Measurements from ENCODE around the gene DIRAS1. TPM values are rescaled to one million over a fixed set of nuclear protein-coding genes. Genes with fewer than 3 reads are reported as not detected.

The DIRAS1 gene
- total RNA-seq, 1 experiment from 2014 or later: 0.17 TPM

DNA sequence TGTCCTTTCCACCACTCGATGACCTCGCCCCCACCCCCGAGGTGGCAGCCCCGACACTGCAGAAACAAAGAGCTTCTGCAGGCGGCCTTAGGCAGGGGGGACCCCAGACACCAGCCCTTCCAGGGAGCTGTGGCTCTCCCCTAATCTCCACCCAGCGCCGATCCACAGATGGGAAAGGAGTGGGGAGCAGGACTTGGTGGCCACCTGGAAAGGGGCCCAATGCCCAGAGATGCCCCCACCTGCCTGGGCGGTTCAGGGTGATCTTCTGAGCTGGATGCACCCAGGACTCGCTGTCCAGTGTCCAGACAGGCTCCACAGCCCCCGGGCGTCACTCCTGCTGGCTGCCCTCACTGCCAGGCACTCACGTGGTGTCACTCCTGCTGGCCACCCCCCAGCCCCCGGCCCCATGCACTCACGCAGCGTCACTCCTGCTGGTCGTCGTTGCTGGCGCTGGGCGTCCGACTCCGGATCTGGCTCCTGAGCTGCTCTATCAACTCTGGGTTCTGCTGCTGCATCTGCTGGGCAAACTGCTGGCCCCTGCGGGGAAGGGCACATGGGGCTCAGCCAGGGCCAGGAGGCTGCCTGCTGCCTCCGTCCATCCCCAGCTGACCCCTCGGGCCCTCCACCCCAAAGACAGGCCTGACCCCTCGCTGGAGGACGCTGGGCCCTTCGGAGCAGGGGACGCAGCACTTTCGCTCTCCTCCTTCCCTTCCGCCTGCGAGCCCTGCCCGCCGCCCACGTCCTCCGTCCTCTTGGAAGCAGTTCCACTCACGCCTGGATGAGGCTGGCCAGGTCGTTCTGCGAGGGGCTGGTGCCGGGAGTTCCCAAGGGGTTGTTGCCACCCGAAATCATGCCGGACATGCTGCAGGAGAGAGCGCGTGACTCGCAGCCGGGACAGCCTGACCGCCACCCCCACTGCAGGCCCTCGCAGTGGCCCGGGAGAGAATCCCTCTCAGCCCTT is 36.0 kb upstream of the DIRAS1 start:
- DNase-seq (ENCODE audit: low read depth): no peak
- in situ Hi-C loops (cut with HindIII; ENCODE audit: low pct_unique_long_range_greater_than_20kb, low sequenced_read_pairs): no loop called here

DNA sequence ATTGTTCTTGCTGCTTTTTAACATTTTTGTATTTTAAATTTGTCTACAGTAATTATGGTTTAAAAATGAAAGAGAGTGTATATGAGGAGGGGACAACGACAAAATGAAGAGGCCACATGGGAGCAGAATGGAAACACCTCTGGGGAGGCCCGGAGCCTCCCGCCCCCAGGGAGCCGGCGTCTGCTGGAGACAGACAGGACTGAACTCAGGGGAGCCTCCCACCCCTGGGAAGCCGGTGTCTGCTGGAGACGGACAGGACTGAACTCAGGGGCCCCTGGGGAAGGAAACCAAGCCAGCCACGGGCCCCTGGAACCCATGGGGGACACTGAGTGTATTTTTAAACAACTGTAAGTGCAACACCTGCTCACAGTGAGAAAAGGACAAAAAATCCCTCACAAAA is 35.3 kb upstream of the DIRAS1 start:
- no peak for DNase-seq (ENCODE audit: low read depth)
- in situ Hi-C loops (cut with HindIII; ENCODE audit: low pct_unique_long_range_greater_than_20kb, low sequenced_read_pairs): no loop called here

DNA sequence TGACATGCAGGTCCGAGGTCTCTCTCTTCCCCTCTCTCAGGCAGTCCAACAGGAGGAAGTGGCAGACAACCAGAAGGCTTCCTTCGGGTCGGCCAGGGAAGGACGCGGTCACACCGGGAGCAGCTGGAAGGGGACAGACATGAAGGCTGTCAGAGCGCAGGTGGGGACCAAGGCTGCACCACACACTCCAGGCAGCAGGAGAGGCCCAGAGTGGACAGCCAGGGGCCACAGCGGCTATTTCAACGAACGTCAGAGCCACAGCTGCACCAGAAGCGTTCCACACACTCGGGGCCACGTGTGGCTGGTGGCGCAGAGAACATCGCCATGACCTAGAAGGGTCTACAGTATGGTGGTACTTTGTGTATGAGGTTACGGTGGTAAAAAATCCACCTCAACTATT is 34.6 kb upstream of the DIRAS1 start:
- in situ Hi-C loops (cut with HindIII; ENCODE audit: low pct_unique_long_range_greater_than_20kb, low sequenced_read_pairs): no loop called here
- DNase-seq (ENCODE audit: low read depth): no peak

DNA sequence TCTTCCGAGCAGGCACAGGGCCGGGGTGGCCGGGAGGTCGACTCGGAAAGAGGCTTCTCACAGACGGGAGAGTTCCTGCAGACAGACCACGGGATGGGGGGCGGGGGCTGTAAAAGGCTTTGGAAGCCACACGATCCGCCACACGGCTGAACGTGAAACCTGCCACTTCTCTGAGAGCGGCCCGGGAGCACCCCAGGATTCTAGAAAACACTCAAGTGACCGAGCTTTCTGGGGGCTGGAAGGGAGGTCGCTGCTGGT is 34.2 kb upstream of the DIRAS1 start:
- no peak for DNase-seq (ENCODE audit: low read depth)
- in situ Hi-C loops (cut with HindIII; ENCODE audit: low pct_unique_long_range_greater_than_20kb, low sequenced_read_pairs): no loop called here

DNA sequence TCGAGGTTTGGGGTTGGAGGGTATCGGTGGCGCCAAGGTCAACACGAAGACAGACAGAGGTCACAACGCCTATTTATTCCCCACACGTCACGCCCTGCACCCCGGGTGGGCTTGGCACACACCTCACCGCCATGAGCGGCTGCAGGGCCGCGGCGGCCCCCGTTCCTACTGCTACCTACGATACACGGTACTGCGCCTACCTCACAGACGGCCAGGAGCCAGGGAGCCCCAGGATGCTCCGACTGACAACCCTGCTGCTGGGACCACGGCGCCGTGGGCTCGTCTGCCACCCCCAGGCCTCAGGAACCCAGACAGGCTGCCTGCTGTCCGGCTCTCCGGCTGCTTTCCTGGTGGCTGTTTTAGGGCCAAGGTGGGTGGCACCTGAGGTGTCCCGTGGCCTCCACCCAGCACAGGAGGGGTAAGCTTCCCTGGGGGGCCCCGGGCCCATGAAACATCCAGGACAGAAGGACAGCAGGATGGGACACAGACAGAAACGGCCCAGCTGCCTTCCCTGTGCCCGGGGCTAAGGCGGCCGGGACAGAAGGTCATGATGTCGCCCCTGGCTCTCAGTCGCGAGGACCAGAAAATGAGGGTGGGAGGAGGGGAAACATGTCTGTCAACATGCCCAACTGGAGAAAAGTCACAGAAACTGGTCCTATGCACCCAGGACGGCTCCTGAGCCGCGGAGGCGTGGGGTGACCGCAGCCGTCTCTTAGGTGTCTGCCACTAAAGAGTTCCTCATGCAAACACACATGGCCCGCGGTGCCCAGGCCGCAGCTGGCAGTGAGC is 33.7 kb upstream of the DIRAS1 start:
- in situ Hi-C loops (cut with HindIII; ENCODE audit: low pct_unique_long_range_greater_than_20kb, low sequenced_read_pairs): no loop called here
- no peak for DNase-seq (ENCODE audit: low read depth)

DNA sequence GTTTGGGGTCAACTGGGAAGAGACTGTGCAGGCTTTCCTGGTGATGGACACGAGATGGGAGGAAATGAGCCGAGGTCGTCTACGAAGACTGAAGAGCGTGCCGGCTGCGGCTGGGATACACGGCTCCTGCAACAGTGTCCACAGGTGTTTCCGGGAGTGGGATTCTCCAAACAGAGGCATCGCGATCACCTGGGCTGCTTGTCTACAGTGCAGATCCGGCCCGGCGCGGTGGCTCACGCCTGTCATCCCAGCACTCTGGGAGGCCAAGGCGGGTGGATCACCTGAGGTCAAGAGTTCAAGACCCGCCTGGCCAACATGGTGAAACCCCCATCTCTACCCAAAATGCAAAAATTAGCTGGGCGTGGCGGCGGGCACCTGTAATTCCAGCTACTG is 30.3 kb upstream of the DIRAS1 start:
- DNase-seq (ENCODE audit: low read depth): no peak
- in situ Hi-C loops (cut with HindIII; ENCODE audit: low pct_unique_long_range_greater_than_20kb, low sequenced_read_pairs): no loop called here

DNA sequence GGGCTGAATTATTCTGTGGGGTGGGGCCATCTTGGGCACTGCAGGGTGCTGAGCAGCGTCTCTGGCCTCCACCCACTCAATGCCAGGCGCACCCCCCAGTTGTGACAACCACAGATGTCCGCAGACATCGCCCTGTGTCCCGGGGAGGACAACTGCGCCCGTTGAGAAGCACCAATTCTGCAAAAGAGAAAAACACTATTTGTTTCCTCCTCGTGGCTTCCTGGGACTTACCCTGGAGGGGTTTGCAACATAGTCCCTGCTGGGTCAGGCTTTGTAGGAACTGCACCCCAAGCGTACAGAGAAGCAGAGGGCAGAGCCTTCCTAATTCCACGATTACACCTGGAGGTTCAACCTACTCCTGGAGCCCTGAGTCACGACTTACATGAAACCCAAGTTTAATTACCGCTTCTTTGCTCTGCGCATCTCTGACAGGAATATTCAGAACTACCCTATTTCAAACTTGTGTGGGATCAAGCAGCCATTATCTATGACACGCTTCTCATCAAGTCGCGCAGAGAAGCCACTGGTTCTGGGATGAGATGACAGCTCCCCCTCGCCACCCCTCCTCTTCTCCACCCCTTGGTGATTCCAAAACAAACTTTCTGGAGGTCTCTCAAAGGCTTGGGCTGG is 29.8 kb upstream of the DIRAS1 start:
- no peak for DNase-seq (ENCODE audit: low read depth)
- in situ Hi-C loops (cut with HindIII; ENCODE audit: low pct_unique_long_range_greater_than_20kb, low sequenced_read_pairs): no loop called here

DNA sequence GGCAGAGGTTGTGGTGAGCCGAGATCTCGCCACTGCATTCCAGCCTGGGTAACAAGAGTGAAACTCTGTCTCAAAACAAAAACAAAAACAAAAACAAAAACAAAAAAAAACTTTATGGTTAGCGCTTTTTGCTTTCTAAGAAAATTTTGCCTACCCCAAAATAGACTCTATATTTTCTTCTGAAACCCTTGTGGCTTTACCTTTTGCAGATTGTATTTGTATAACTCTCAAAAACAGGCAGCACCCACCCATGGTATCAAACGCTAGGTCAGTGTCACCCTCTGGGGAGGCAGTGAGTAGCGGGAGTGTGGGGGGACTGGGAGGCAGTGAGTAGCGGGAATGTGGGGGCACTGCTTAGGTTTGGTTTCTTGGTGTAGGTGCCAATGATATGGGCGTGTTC is 26.2 kb upstream of the DIRAS1 start:
- in situ Hi-C loops (cut with HindIII; ENCODE audit: low pct_unique_long_range_greater_than_20kb, low sequenced_read_pairs): no loop called here
- no peak for DNase-seq (ENCODE audit: low read depth)

DNA sequence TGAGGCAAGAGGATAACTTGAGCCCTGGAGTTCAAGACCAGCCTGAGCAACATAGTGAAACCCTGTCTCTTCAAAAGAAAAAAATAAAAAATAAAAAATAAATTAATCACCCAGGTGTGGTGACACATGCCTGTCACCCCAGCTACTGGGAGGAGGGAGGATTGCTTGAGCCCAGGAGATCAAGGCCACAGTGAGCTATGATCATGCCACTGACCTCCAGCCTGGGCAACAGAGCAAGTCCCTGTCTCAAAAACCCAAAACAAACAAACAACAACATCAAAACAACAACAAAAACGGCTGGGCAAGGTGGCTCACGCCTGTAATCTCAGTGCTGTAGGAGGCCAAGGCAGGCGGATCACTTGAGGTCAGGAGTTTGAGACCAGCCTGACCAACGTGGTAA is 22.9 kb upstream of the DIRAS1 start:
- in situ Hi-C loops (cut with HindIII; ENCODE audit: low pct_unique_long_range_greater_than_20kb, low sequenced_read_pairs): no loop called here
- DNase-seq (ENCODE audit: low read depth): no peak

DNA sequence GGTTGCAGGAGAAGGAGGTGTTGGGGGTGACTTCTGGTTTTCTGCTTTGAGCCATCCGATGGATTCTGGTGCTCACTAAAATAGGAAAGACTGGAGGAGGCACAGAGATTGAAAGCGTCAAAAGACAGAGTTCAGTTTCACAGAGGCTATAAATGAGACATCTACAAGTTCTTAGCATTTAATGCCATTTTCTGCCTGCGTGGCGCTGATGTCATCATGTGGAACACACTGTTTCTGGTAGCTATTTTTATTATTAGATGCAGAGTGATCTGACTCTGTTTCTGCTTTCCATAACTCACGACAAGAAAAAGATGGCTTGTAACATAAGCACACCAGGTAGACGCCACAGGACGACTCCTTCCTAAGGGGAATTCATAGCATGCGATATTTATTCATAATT is 21.9 kb upstream of the DIRAS1 start:
- in situ Hi-C loops (cut with HindIII; ENCODE audit: low pct_unique_long_range_greater_than_20kb, low sequenced_read_pairs): no loop called here
- no peak for DNase-seq (ENCODE audit: low read depth)

DNA sequence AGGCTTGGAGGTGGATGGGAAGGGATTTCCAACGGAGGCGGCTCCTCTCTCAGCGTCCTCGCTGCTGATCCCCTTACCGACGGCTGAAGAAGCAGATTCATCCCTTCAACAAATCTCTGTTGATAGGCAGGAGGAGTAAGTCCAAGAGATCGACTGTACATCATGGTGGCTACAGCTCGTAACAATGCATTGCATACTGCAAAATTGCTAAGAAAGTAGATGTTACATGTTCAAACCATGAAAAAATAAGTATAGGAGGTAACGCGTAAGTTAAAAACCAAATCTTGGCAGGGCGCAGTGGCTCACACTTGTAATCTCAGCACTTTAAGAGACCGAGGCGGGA is 19.1 kb upstream of the DIRAS1 start:
- in situ Hi-C loops (cut with HindIII; ENCODE audit: low pct_unique_long_range_greater_than_20kb, low sequenced_read_pairs): no loop called here
- no peak for DNase-seq (ENCODE audit: low read depth)

DNA sequence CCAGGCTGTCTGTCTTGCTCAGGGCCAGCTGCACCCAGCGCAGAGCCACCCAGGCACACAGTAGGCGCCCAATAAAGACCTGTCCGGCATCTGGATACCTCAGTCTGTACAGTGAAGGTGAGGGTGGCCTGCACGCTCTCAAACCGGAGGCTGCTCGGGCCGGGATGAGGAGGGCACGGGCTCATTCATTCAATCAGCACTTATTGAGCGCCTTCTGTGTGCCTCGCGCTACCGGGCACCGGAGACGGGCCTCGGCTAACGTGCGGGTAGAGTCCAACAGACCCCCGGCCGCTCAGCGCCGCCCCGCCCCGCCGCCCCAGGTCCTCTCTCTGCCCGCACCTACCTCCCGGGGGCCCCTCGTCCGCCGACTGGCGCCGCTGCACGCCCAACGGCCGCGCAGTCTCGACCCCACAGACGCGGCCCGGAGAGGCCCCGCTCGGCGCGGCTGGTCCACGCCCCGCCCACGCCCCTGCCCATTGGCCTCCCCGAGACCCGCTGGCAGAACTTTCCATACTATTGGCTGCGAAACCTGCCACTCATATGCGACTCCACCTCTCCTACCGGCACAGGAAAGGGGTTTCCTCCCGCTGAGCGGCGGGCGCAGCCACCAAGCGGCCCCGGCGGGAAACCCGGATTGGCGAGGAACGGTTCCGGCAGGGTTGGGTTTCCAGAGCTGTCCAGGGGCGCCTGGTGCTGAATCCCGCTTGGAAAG is 18.6 kb upstream of the DIRAS1 start, which contains the start of gene SLC39A3:
Gene SLC39A3, minus strand, starts transcription at position 416 of the 712 bp plus-strand sequence. CDS start 2,760 bp downstream, outside the sequence.
- in situ Hi-C loops (cut with HindIII; ENCODE audit: low pct_unique_long_range_greater_than_20kb, low sequenced_read_pairs): no loop called here
- peak; percentile 93 for DNase-seq (ENCODE audit: low read depth)

DNA sequence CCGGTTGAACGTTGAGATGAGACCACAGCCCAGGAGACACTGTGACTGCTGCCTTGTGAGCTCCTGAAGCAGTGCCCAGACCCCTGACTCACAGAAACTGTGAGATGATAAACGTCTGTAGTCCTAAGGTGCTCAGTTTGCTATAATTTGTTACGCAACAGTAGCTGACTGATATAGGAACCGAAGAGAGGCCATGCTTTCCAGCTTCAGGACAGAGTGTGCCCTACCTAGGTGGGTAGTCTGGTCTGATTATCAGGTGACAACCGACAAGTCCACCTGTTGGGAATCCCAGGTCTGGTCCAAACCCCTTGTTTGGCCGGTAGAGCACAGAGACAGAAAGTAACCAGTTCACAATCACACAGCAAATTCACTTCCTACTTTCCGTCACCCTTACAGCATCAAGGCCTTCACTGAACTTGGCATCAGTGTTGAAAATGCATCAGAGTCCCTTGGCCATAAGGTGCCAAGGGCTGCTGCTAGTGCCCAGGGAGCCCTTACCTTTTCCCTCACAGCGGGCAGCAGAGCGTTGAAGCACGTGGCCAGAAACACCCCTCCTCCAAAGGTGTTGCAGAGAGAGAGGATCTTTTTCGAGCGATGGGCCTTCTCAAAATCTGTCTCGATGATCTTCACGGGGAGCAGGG is 15.5 kb upstream of the DIRAS1 start:
- in situ Hi-C loops (cut with HindIII; ENCODE audit: low pct_unique_long_range_greater_than_20kb, low sequenced_read_pairs): no loop called here
- DNase-seq (ENCODE audit: low read depth): no peak

DNA sequence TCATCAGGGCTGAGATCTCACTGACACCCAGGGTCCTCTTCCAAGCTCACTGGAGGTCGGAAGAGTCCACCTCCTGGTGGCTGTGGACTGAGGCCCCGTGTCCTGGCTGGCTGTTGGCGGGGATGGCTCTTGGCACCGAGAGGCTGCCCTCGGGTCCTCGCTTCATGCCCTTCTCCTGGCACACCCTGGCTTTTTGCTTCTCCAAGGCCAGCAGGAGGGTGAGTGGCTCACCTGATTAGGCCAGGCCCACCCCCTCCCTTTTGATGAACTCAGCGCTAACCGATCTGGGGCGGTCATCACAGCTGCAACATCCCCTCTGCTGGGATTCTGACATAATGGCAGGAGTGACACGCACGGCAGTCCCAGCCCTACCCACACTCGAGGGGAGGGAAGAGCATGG is 14.2 kb upstream of the DIRAS1 start:
- DNase-seq (ENCODE audit: low read depth): no peak
- in situ Hi-C loops (cut with HindIII; ENCODE audit: low pct_unique_long_range_greater_than_20kb, low sequenced_read_pairs): no loop called here

DNA sequence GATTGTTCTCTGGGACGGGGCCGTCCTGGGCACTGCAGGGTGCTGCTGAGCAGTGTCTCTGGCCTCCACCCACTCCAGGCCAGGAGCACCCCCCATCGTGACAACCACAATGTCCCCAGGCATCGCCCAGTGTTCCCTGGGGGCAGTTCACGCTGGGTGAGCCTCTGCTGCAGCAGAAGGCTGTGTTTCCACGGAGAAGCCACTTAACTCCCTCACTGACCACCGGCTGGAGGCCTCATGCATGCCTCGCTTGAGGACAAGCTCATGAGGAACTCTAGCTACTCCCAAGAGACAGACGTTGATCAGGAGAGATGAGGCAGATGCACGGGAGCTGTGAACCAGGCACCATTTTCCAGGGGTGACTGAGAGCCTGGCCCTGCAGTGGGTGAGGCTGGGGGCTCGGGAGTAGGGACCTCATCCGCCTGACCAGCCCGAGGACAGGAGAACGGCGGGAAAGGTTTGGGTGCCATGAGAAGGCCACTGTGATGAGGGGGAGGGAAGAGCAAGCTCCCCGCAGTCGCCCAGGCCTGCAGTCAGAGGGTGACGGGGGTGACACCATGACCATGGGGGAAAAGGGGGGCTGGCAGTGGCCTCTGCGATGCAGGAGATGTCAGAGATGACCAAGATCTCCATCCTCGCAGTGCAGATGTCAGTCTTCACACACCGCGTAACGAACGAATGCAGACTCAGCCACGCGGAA is 13.6 kb upstream of the DIRAS1 start:
- DNase-seq (ENCODE audit: low read depth): no peak
- in situ Hi-C loops (cut with HindIII; ENCODE audit: low pct_unique_long_range_greater_than_20kb, low sequenced_read_pairs): no loop called here

DNA sequence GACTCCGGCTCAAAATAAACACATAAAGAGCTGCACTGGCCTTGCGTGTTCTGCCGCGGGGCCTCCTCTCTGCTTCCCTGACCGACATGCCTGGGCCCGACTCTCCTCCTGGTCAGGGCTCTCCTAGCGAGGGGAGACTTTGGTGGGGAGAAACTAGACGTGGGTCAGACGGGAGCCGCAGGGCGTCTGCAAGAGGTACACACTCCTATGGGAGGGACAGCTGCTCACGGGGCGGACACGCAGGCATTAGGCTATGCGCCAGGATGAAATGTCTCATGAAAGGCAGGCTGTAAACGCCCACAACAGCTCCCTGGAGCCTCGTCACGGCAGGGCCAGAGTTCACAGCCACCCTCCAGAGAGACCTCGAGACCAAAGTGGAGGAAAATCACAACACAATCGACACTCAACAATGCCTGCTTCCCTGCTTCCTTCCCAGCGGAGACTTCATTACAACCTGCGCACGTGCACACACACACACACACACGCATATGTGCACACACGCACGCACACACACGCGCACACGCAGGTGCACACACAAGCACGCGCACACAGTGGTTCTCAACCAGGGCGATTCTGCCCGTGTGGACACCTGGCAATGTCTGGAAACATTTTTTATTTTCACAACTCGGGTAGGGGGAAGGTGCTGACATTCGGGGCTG is 12.9 kb upstream of the DIRAS1 start:
- DNase-seq (ENCODE audit: low read depth): no peak
- in situ Hi-C loops (cut with HindIII; ENCODE audit: low pct_unique_long_range_greater_than_20kb, low sequenced_read_pairs): no loop called here

DNA sequence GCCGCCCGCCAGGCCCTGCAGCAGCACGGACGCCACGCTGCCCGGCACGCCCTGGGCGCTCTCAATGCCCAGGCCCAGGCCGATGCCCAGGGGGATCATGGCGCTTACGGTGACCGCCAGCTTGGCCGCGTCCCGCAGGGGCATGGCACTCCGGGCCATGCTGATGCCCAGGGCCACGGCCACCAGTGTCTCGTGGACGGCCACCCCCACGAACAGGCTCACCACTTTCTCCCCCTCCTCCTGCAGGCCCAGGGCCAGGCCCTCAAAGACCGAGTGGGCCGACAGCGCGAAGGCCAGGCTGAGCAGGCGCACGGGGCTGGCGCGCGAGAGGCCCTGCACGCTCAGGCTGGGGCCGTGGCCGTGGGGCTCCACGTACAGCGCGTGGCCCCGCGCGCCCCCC is 11.7 kb upstream of the DIRAS1 start:
- in situ Hi-C loops (cut with HindIII; ENCODE audit: low pct_unique_long_range_greater_than_20kb, low sequenced_read_pairs): no loop called here
- no peak for DNase-seq (ENCODE audit: low read depth)

All from Caki2 (cell line).